Measurements from ENCODE around the gene GALNT2. TPM values are rescaled to one million over a fixed set of nuclear protein-coding genes. Genes with fewer than 3 reads are reported as not detected.

Gene GALNT2
- total RNA-seq, 1 experiment from 2014 or later = 141 TPM

DNA sequence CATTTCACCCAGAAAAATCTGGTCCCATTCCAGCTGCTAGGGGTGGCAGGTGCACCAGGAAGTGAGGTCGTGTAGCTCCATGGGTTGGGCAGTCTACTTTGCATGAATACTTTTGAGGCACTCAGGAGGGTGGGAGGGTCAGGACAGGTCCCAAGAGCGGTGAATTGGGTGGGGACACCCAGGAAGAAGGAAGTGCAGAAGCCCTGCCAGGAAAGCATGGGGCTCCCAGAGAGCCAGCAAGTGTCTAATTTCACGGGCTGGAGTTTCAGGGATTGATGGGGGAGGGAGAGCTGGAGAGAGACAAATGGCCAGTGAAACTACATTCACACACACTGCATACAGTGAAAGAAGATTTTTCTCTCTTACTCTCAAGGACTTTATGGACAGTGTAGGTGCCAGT is 137.8 kb downstream of the GALNT2 start:
- Mint-ChIP-seq H3K36me3 (ENCODE audit: insufficient read depth, unreplicated experiment) (peaks cover 13% of the 10 kb centered on the region), H3K27ac (ENCODE audit: unreplicated experiment) (peak overlapping the region; percentile 31), H3K4me1 (ENCODE audit: low read depth, unreplicated experiment) (peaks cover 78% of the 10 kb centered on the region), H3K9me3 (ENCODE audit: low read depth, unreplicated experiment) (no peaks in the 10 kb centered on the region), H3K4me3 (ENCODE audit: low read depth, unreplicated experiment) (peak overlapping the region; percentile 23), H3K27me3 (ENCODE audit: unreplicated experiment) (no peaks in the 10 kb centered on the region)
- no TSS peak for BruUV-seq (replicated peaks)
- TF ChIP-seq, protein P1, sequence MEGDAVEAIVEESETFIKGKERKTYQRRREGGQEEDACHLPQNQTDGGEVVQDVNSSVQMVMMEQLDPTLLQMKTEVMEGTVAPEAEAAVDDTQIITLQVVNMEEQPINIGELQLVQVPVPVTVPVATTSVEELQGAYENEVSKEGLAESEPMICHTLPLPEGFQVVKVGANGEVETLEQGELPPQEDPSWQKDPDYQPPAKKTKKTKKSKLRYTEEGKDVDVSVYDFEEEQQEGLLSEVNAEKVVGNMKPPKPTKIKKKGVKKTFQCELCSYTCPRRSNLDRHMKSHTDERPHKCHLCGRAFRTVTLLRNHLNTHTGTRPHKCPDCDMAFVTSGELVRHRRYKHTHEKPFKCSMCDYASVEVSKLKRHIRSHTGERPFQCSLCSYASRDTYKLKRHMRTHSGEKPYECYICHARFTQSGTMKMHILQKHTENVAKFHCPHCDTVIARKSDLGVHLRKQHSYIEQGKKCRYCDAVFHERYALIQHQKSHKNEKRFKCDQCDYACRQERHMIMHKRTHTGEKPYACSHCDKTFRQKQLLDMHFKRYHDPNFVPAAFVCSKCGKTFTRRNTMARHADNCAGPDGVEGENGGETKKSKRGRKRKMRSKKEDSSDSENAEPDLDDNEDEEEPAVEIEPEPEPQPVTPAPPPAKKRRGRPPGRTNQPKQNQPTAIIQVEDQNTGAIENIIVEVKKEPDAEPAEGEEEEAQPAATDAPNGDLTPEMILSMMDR (IDR thresholded peaks at IDR 0.05; ENCODE audit: unreplicated experiment) = no peak
- CTCF ChIA-PET = interaction anchor here (0.8 to 1.4 kb wide), 9 partner anchors 10 to 646 kb away, joined by 3 to 11 read pairs (median 3); no protein-coding TSS in a partner anchor
- peak; percentile 88 for DNase-seq
- intact Hi-C loops (cut with micrococcal nuclease; ENCODE audit: unreplicated experiment) = loop anchor here (5.0 kb wide), 1 partner anchor 98 kb away; no protein-coding TSS in a partner anchor

DNA sequence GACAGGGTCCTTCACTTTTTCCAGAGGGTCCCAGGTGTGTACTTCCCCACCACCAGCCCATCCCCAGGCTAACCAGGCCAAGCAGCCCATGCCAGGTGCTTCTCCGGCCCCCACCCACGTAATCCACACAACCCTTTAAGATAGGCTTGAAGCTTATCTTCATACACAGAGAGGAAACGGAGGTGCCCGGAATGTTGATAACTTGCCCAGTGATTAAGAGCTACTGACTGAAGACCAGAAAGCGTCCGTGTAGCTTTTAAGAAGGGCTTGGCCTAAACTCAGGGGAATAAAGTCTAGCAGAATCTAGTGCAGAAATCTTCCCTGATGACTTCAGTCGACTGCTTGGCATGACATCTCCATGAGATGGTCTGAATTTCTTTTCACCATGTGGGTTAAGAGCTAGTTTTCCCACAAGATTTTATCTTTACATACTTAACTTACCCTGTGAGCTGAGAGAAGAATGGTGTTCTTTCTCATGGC is 138.7 kb downstream of the GALNT2 start:
- BruUV-seq (replicated peaks) = no TSS peak
- no peaks in the 10 kb centered on the region for H3K9me3 Mint-ChIP-seq (ENCODE audit: low read depth, unreplicated experiment)
- H3K36me3 Mint-ChIP-seq (ENCODE audit: insufficient read depth, unreplicated experiment) = peaks cover 12% of the 10 kb centered on the region
- H3K4me1 Mint-ChIP-seq (ENCODE audit: low read depth, unreplicated experiment) = peaks cover 87% of the 10 kb centered on the region
- intact Hi-C loops (cut with micrococcal nuclease; ENCODE audit: unreplicated experiment) = loop anchor here (5.0 kb wide), 1 partner anchor 98 kb away; no protein-coding TSS in a partner anchor
- H3K4me3 Mint-ChIP-seq (ENCODE audit: low read depth, unreplicated experiment) = no peak overlapping the region
- CTCF ChIA-PET = interaction anchor here (1.1 to 1.4 kb wide), 4 partner anchors 9 to 647 kb away, joined by 3 to 6 read pairs (median 4); no protein-coding TSS in a partner anchor
- H3K27me3 Mint-ChIP-seq (ENCODE audit: unreplicated experiment) = no peaks in the 10 kb centered on the region
- peak; percentile 13 for DNase-seq
- TF ChIP-seq, protein P1 (IDR thresholded peaks at IDR 0.05; ENCODE audit: unreplicated experiment) = no peak
- peak overlapping the region; percentile 31 for H3K27ac Mint-ChIP-seq (ENCODE audit: unreplicated experiment)

GRCh38 chr1:230206207-230206606 is 139.2 kb downstream of the GALNT2 start:
- Mint-ChIP-seq H3K27ac (ENCODE audit: unreplicated experiment) (peak overlapping the region; percentile 31), H3K27me3 (ENCODE audit: unreplicated experiment) (no peaks in the 10 kb centered on the region), H3K9me3 (ENCODE audit: low read depth, unreplicated experiment) (no peaks in the 10 kb centered on the region), H3K36me3 (ENCODE audit: insufficient read depth, unreplicated experiment) (peaks cover 8% of the 10 kb centered on the region), H3K4me3 (ENCODE audit: low read depth, unreplicated experiment) (no peak overlapping the region), H3K4me1 (ENCODE audit: low read depth, unreplicated experiment) (peaks cover 91% of the 10 kb centered on the region)
- DNase-seq = no peak
- CTCF ChIA-PET = interaction anchor here (1.1 kb wide), 1 partner anchor 9 kb away, joined by 4 read pairs; no protein-coding TSS in a partner anchor
- TF ChIP-seq, protein P1 (IDR thresholded peaks at IDR 0.05; ENCODE audit: unreplicated experiment) = no peak
- intact Hi-C loops (cut with micrococcal nuclease; ENCODE audit: unreplicated experiment) = loop anchor here (5.0 kb wide), 1 partner anchor 99 kb away; no protein-coding TSS in a partner anchor
- BruUV-seq (replicated peaks) = no TSS peak

- H3K4me3 Mint-ChIP-seq (ENCODE audit: low read depth, unreplicated experiment) = no peak overlapping the region
- no peaks in the 10 kb centered on the region for H3K27me3 Mint-ChIP-seq (ENCODE audit: unreplicated experiment)
- H3K4me1 Mint-ChIP-seq (ENCODE audit: low read depth, unreplicated experiment) = peaks cover 94% of the 10 kb centered on the region
- no TSS peak for BruUV-seq (replicated peaks)
- DNase-seq = no peak
- no peaks in the 10 kb centered on the region for H3K9me3 Mint-ChIP-seq (ENCODE audit: low read depth, unreplicated experiment)
- intact Hi-C loops (cut with micrococcal nuclease; ENCODE audit: unreplicated experiment) = loop anchor here (5.0 kb wide), 1 partner anchor 100 kb away; no protein-coding TSS in a partner anchor
- peaks cover 8% of the 10 kb centered on the region for H3K36me3 Mint-ChIP-seq (ENCODE audit: insufficient read depth, unreplicated experiment)
- peak overlapping the region; percentile 1 for H3K27ac Mint-ChIP-seq (ENCODE audit: unreplicated experiment)
- TF ChIP-seq, protein P1 (IDR thresholded peaks at IDR 0.05; ENCODE audit: unreplicated experiment) = no peak
- CTCF ChIA-PET = no interaction called here
These were observed 139.9 kb downstream of the GALNT2 start for GRCh38 chr1:230206976-230207375.

Data from Calu3 (cell line).